HepG2 (cell line): ENCODE measurements around the gene SAMD8. TPM values are rescaled to one million over a fixed set of nuclear protein-coding genes. Genes with fewer than 3 reads are reported as not detected.

Experiments used
- AHR ChIP-seq: IDR thresholded peaks from 2 replicates; pipeline ENCODE4 v1.6.1; 2018; ENCODE audit warnings: missing genetic modification reagents, missing compliant biosample characterization
- ARHGAP35 ChIP-seq: sonication (generic); formaldehyde crosslinking; IDR thresholded peaks from 2 replicates; pipeline ENCODE4 v1.9.0; 2022; ENCODE audit warnings: mild to moderate bottlenecking, inconsistent platforms, moderate library complexity, missing genetic modification reagents, borderline replicate concordance
- ATAD3A ChIP-seq: sonication (generic); formaldehyde crosslinking; IDR thresholded peaks from 2 replicates; pipeline ENCODE4 v1.4.0; 2020; ENCODE audit warnings: missing genetic modification reagents
- DPF2 ChIP-seq: sonication (generic); formaldehyde crosslinking; IDR thresholded peaks from 2 replicates; pipeline ENCODE4 v1.4.0; 2020; ENCODE audit warnings: mild to moderate bottlenecking, low read depth, missing genetic modification reagents, borderline replicate concordance
- HDAC1 ChIP-seq: sonication (generic); formaldehyde crosslinking; IDR thresholded peaks from 2 replicates; pipeline ENCODE4 v1.5.1; 2020; ENCODE audit warnings: mild to moderate bottlenecking, missing genetic modification reagents
- MEIS1 ChIP-seq: sonication (generic); formaldehyde crosslinking; IDR thresholded peaks from 2 replicates; pipeline ENCODE4 v1.9.0; 2021; ENCODE audit warnings: mild to moderate bottlenecking, missing genetic modification reagents, moderate library complexity, borderline replicate concordance
- MIER2 ChIP-seq: IDR thresholded peaks from 2 replicates; pipeline ENCODE4 v1.6.1; 2016; ENCODE audit warnings: missing biosample characterization, missing genetic modification reagents
- NR3C1 ChIP-seq: sonication (generic); formaldehyde crosslinking; IDR thresholded peaks from 2 replicates; pipeline ENCODE4 v1.4.0; 2020; ENCODE audit warnings: missing genetic modification reagents
- PCBP2 ChIP-seq: fragments of 200-400 bp; formaldehyde crosslinking; optimal IDR thresholded peaks from 2 replicates; pipeline ENCODE3; 2018; ENCODE audit warnings: low read length, low read depth; ENCODE audit not compliant: poor library complexity, severe bottlenecking
- RFX1 ChIP-seq: fragments of 450-650 bp; IDR thresholded peaks from 2 replicates; pipeline ENCODE4 v1.6.1; 2017
- SP1 ChIP-seq, 2 experiments: fragments of 450-650 bp in 1 of 2; sonication (generic) in 1 of 2; formaldehyde crosslinking in 1 of 2; IDR thresholded peaks; 2 replicates each; pipeline versions ENCODE4 v1.4.0 to v1.6.1; 2016 to 2020; ENCODE audit warnings: missing genetic modification reagents in 1 of 2
- SP5 ChIP-seq: IDR thresholded peaks from 2 replicates; pipeline ENCODE4 v1.6.1; 2016; ENCODE audit warnings: low read depth, borderline replicate concordance
- YEATS4 ChIP-seq: sonication (generic); formaldehyde crosslinking; IDR thresholded peaks from 2 replicates; pipeline ENCODE4 v1.4.0; 2020; ENCODE audit warnings: missing genetic modification reagents, borderline replicate concordance
- ZNF274 ChIP-seq: sonication (generic); formaldehyde crosslinking; IDR thresholded peaks from 2 replicates; pipeline ENCODE4 v1.5.1; 2020; ENCODE audit warnings: mild to moderate bottlenecking, missing genetic modification reagents
- ZNF567 ChIP-seq: sonication (generic); formaldehyde crosslinking; IDR thresholded peaks from 2 replicates; pipeline ENCODE4 v1.8.1; 2023; ENCODE audit warnings: mild to moderate bottlenecking, missing genetic modification reagents, borderline replicate concordance
- ZNF605 ChIP-seq: sonication (generic); formaldehyde crosslinking; IDR thresholded peaks from 2 replicates; pipeline ENCODE4 v1.8.0; 2022; ENCODE audit warnings: mild to moderate bottlenecking, missing genetic modification reagents
- polyA plus RNA-seq, 8 experiments: library from polyadenylated mRNA; depleted of rRNA in 3 of 8; stranded (reverse) in 7 of 8; unstranded in 1 of 8; fragments of >200 nt; fragmentation: Illumina TruSeq in 4 of 8; extraction: Trizol in 4 of 8; gene quantifications; 2 replicates each; pipeline versions ENCODE4 v1.2.1 to v1.2.3, GENCODE V29; 2011 to 2016; ENCODE audit warnings: low read depth in 4 of 8, missing spikeins in 1 of 8, mixed read lengths in 1 of 8; ENCODE audit not compliant: insufficient read depth in 1 of 8
- total RNA-seq, 5 experiments: library from RNA; depleted of rRNA; stranded (reverse); fragments of >200 nt; fragmentation: Illumina TruSeq; extraction: Trizol; gene quantifications; 2 replicates each; pipeline ENCODE4 v1.2.3, GENCODE V29; 2016; ENCODE audit warnings: low read depth in 1 of 5
- TF ChIP-seq, protein P1 (sequence below): sonication (generic); formaldehyde crosslinking; IDR thresholded peaks from 2 replicates; pipeline ENCODE4 v1.4.0; 2020; ENCODE audit warnings: mild to moderate bottlenecking, missing genetic modification reagents
- TF ChIP-seq, protein P2 (sequence below): sonication (generic); formaldehyde crosslinking; IDR thresholded peaks from 2 replicates; pipeline ENCODE4 v1.8.0; 2022; ENCODE audit warnings: mild to moderate bottlenecking, missing genetic modification reagents, moderate library complexity
- TF ChIP-seq, protein P3 (sequence below): sonication (generic); formaldehyde crosslinking; conservative IDR thresholded peaks from 2 replicates; pipeline ENCODE4 v1.8.0; 2022; ENCODE audit warnings: mild to moderate bottlenecking, moderate library complexity, missing genetic modification reagents
- TF ChIP-seq, protein P4 (sequence below): sonication (generic); formaldehyde crosslinking; IDR thresholded peaks from 2 replicates; pipeline ENCODE4 v1.4.0; 2020; ENCODE audit warnings: missing genetic modification reagents
- TF ChIP-seq, protein P5 (sequence below): sonication (generic); formaldehyde crosslinking; IDR thresholded peaks from 2 replicates; pipeline ENCODE4 v1.4.0; 2020; ENCODE audit warnings: missing genetic modification reagents

SAMD8 gene
- total and polyA plus RNA-seq, 2 of the 13 experiments (the other 11 are each of a cell fraction or from before 2014, with no cell fraction given): 10.4 to 13.2 TPM

DNA sequence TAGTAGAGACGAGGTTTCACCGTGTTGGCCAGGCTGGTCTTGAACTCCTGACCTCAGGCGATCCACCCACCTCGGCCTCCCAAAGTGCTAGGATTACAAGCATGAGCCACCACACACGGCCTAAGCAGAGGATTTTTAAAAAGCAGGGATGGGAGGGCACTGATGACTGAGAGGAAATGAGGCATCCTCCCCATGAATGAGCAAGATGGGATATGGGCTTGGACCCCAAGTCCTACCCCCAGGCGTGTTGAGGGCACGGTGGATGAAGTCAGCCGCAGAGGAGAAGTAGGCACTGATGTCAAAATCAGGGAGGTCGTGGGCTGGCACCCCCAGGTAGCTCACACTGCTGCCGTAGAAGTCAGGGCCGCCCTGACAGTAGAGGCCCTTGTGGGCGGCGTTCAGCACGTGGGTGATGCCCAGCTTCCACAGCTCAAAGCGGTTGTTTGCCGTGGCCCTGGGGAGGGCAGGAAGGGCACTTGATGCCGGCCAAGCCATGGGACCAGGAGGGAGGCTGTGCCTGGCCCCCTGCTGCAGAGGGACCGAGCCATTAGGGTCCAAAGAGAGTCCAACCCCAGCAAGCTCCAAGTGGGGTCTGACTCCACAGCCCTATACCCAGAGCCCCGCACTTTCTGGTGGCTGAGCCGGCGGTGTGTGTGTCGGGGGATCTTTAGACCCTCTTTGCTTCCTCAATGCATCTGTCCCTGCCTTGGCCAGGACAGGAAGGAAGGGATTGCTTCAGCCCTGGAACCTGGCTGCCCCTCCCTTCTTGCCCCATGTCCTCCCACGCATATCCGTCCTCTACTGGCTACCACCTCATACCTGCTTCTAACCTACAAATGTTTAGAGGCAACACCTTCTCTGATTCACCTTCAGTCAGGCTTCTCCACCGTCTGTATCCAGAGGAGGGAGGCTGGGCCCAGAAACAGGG is 3.4 kb upstream of the SAMD8 start (continued):
- TF ChIP-seq ATAD3A: no peak
- no peak for TF ChIP-seq NR3C1 (CRISPR knock-in tag)
- no peak for TF ChIP-seq DPF2 (CRISPR knock-in tag)
- no peak for TF ChIP-seq RFX1
- TF ChIP-seq ZNF567 (CRISPR knock-in tag): no peak
- TF ChIP-seq, protein P1, sequence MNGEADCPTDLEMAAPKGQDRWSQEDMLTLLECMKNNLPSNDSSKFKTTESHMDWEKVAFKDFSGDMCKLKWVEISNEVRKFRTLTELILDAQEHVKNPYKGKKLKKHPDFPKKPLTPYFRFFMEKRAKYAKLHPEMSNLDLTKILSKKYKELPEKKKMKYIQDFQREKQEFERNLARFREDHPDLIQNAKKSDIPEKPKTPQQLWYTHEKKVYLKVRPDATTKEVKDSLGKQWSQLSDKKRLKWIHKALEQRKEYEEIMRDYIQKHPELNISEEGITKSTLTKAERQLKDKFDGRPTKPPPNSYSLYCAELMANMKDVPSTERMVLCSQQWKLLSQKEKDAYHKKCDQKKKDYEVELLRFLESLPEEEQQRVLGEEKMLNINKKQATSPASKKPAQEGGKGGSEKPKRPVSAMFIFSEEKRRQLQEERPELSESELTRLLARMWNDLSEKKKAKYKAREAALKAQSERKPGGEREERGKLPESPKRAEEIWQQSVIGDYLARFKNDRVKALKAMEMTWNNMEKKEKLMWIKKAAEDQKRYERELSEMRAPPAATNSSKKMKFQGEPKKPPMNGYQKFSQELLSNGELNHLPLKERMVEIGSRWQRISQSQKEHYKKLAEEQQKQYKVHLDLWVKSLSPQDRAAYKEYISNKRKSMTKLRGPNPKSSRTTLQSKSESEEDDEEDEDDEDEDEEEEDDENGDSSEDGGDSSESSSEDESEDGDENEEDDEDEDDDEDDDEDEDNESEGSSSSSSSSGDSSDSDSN (CRISPR knock-in tag): peak; percentile 46; the same call in 1 of the 2 replicates
- TF ChIP-seq ZNF605 (CRISPR knock-in tag): no peak
- TF ChIP-seq, protein P2, sequence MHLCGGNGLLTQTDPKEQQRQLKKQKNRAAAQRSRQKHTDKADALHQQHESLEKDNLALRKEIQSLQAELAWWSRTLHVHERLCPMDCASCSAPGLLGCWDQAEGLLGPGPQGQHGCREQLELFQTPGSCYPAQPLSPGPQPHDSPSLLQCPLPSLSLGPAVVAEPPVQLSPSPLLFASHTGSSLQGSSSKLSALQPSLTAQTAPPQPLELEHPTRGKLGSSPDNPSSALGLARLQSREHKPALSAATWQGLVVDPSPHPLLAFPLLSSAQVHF (CRISPR knock-in tag): no peak
- peak; percentile 36; the same call in 1 of the 2 replicates for TF ChIP-seq HDAC1 (CRISPR knock-in tag)
- no peak for TF ChIP-seq AHR (CRISPR knock-in tag)
- TF ChIP-seq, protein P3, sequence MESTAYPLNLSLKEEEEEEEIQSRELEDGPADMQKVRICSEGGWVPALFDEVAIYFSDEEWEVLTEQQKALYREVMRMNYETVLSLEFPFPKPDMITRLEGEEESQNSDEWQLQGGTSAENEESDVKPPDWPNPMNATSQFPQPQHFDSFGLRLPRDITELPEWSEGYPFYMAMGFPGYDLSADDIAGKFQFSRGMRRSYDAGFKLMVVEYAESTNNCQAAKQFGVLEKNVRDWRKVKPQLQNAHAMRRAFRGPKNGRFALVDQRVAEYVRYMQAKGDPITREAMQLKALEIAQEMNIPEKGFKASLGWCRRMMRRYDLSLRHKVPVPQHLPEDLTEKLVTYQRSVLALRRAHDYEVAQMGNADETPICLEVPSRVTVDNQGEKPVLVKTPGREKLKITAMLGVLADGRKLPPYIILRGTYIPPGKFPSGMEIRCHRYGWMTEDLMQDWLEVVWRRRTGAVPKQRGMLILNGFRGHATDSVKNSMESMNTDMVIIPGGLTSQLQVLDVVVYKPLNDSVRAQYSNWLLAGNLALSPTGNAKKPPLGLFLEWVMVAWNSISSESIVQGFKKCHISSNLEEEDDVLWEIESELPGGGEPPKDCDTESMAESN (CRISPR knock-in tag): 0 out of 2 replicates have a peak, but pooled peaks have one; percentile 23
- no peak for TF ChIP-seq PCBP2
- no peak; the same call in 1 of the 2 replicates for TF ChIP-seq SP5 (CRISPR knock-in tag)
- TF ChIP-seq, protein P4, sequence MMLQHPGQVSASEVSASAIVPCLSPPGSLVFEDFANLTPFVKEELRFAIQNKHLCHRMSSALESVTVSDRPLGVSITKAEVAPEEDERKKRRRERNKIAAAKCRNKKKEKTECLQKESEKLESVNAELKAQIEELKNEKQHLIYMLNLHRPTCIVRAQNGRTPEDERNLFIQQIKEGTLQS (CRISPR knock-in tag): no peak
- TF ChIP-seq, protein P5, sequence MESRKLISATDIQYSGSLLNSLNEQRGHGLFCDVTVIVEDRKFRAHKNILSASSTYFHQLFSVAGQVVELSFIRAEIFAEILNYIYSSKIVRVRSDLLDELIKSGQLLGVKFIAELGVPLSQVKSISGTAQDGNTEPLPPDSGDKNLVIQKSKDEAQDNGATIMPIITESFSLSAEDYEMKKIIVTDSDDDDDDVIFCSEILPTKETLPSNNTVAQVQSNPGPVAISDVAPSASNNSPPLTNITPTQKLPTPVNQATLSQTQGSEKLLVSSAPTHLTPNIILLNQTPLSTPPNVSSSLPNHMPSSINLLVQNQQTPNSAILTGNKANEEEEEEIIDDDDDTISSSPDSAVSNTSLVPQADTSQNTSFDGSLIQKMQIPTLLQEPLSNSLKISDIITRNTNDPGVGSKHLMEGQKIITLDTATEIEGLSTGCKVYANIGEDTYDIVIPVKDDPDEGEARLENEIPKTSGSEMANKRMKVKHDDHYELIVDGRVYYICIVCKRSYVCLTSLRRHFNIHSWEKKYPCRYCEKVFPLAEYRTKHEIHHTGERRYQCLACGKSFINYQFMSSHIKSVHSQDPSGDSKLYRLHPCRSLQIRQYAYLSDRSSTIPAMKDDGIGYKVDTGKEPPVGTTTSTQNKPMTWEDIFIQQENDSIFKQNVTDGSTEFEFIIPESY (CRISPR knock-in tag): 0 out of 2 replicates have a peak, but pooled peaks have one; percentile 7
- TF ChIP-seq ZNF274: no peak
- TF ChIP-seq YEATS4 (CRISPR knock-in tag): no peak
- TF ChIP-seq SP1 (IDR thresholded peaks at IDR 0.05): no peak
- TF ChIP-seq SP1 (CRISPR knock-in tag; IDR thresholded peaks at IDR 0.05): no peak
- TF ChIP-seq MEIS1 (CRISPR knock-in tag): no peak
- TF ChIP-seq MIER2 (CRISPR knock-in tag): no peak
- TF ChIP-seq ARHGAP35 (CRISPR knock-in tag): no peak
